ENCODE results near the gene GGNBP2. TPM values are rescaled to one million over a fixed set of nuclear protein-coding genes. Genes with fewer than 3 reads are reported as not detected.
"Not testable (repeated sequence)": the region's sequence is repeated elsewhere in the genome, so short reads cannot be mapped to it uniquely, and the experiment has no call there.

Gene GGNBP2, protein sequence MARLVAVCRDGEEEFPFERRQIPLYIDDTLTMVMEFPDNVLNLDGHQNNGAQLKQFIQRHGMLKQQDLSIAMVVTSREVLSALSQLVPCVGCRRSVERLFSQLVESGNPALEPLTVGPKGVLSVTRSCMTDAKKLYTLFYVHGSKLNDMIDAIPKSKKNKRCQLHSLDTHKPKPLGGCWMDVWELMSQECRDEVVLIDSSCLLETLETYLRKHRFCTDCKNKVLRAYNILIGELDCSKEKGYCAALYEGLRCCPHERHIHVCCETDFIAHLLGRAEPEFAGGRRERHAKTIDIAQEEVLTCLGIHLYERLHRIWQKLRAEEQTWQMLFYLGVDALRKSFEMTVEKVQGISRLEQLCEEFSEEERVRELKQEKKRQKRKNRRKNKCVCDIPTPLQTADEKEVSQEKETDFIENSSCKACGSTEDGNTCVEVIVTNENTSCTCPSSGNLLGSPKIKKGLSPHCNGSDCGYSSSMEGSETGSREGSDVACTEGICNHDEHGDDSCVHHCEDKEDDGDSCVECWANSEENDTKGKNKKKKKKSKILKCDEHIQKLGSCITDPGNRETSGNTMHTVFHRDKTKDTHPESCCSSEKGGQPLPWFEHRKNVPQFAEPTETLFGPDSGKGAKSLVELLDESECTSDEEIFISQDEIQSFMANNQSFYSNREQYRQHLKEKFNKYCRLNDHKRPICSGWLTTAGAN
- 48.5 and 58.9 TPM in 2 replicates for total RNA-seq (2014; rRNA removed; shearing (Covaris generic))

- peak; percentile 88 for DNase-seq (ENCODE audit: low read depth)
These were observed at the start of gene GGNBP2 for GRCh38 chr17:36544307-36545076. GGNBP2 (plus strand) TSS chr17:36544919; CDS start chr17:36545725, 806 bp downstream.

DNA sequence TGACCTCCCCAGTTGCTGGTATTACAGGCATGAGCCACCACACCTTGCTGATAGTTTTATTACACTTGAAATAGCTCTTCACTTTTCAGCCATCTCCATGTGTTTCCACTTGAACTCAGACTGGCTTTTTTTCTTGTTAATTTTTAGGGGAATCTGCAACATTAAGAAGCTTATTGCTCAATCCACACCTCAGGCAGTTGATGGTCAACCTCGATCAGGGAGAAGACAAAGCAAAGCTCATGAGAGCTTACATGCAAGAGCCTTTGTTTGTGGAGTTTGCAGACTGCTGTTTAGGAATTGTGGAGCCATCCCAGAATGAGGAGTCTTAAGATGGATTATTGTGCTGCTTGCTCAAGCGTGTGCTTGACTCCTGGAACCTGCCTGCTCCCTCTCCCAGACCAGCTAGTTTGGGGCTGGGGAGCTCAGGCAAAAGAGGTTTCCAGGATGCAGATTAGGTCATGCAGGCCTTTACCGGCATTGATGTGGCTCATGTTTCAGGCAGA is 49.6 kb upstream of the GGNBP2 start:
- no peak for DNase-seq (ENCODE audit: low read depth)

DNA sequence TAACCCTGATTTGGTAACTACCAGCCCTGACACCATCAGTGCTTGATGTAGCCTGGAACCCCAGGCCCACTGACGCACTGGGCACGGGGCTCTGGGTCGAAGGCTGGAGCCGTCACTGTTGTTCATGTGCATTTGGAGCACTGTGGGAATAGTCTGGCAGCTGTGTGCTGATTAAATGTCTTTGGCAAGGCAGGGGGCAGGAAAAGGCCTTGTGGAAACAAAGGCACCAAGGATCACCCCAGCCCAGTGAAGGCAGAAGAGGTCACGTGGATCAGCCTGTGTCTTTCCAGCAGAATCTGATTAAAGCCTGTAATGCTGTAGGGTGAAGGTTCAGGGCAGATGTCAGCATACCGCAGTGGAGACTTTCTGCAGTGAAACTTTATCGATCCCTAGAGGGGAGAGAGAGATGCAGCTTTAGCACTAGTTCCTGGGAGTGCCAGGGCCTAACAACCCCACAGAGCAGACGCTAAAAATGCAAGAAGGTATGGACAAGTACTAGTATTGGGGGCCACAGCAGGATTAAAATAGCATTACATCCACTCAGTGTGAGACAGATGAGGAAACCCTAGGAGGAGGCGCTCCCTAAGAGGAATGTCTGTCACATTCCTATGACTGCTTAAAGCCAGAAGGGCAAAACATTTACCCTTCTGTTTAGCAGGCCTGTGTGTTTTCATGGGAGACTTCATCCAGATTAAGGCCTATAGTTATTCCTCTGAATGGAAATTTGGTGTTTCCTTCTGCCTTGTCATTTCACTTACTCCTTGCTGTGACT is 48.5 kb upstream of the GGNBP2 start:
- no peak for DNase-seq (ENCODE audit: low read depth)

DNA sequence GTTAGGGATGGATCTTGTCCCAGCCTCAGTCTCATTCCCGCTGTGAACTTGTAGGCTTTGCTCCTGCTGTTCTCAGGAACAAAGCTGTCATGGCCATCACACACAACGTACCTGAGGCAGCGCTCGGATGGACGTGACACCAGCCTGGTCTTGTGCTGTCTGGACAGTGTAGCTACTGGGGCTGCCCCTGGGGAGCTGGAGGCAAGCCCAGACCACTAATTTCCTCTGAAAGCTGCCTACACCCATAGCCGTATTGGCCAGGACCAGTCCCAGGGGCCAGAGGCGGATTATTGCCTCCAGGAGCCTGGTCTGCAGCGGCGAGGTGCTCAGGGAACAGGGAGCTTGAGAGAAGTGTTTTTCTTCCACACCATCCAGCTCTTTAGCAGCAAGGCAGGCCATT is 46.6 kb upstream of the GGNBP2 start:
- no peak for DNase-seq (ENCODE audit: low read depth)

DNA sequence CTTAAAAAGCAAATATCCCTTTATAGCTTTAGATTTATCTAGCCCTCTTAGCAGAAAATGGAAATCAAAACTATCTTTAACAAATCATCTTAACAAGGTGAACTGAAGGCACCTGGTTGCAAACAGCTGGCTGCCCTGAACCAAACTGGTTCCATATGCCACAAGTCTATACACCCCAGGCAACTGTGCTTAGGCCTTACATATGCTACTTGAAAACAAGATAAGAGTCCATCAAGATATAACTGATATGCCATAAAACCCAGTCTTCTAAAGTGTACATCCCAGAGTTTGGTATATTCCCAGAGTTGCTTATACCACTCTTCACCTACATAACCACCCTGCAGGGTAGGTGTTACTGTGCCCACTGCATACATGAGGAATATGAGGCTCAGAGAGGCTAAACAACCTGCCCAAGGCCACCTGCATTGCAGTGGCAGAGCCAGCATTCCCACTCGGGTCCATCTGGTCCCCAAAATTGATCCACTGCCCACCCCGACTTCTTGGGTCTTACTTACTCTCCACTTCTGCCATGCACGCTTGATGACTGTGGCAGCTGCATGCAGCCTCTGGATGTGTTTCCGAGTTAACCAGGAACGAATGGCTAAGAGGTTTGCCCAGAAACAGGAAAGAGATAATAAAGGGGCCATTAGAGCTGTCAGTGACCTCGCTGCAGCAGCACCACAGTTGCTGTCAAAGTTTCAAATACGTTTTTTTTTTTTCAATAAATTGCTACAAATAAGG is 46.0 kb upstream of the GGNBP2 start:
- DNase-seq (ENCODE audit: low read depth), result no peak

DNA sequence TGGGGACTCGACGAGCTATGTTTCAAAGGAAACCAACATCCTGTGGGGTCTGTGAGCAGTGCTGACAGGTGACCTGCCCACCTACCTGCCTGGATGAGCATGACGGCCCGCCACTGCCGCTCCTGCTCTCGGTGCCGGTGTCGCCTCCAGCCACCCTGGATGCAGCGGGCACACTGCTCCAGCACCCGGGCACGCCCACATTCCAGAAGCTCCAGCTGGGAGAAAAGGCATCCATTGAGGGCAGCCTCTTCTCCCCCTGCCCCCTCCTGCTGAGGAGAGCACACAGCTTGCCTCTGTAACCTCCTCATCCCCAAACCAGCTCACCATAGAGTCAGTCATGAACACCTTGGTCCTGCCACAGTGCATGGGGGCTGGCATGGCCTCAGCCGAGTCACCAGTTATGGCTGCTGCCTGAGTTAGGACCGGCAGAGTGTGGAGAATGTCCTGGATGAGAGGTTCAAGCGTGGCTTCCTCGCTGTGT is 43.9 kb upstream of the GGNBP2 start:
- DNase-seq (ENCODE audit: low read depth), result no peak

DNA sequence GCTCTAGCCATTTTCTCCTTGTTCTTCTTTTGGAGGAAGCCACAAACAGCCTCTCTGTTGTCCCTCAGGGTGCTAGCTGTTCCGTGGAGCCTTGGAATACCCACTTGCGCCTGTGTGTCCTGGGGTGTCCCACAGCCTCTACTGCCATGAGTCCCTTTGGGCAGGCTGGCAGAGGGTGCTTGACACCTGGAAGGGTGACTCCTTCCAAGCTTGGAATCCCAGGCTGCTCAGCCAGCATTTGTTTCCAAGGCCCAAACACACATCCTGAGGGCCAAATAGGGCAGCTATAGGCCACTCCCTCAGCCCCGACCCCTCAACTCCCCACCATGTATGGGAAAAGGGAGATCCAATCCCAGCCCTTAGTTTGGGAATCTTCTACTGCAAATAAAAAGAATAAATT is 43.4 kb upstream of the GGNBP2 start:
- DNase-seq (ENCODE audit: low read depth), result no peak

GRCh38 chr17:36501963-36502362 is 42.8 kb upstream of the GGNBP2 start:
- no peak for DNase-seq (ENCODE audit: low read depth)

DNA sequence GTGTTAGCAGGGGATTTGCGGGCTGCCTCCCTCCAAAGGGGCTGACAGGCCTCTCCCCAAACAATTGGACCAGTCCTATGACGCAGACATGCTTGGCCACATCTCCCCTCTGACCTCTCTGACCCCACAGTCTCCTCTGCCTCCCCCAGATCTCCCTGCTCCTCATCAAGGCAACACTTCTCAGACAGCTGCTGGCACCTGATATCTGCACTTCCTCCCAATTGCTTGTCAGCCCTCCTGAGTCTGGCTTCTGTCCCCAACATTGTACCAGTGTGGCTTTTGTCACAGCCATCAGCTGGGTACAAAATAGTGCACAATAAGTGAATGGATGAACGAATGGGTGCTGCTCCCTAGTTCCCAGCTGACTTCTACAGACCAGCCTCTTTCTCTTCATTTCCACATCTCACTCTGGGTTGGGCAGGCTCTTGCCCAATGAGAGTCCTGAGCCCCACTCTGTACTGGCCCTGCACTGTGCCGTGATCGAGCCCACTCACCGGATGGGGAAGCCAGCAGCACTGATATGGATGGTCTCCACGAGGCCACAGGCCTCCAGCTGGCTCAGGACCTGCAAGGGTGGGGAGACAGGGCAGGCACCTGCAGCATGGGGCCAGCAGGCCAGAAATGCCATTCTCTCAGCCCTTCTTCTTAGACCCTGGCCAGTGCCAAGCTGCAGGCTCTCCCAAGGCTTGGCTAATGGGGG is 41.1 kb upstream of the GGNBP2 start:
- no peak for DNase-seq (ENCODE audit: low read depth)

- no peak for DNase-seq (ENCODE audit: low read depth)
These were observed 40.6 kb upstream of the GGNBP2 start for GRCh38 chr17:36504156-36504545.

- no peak for DNase-seq (ENCODE audit: low read depth)
These were observed 39.5 kb upstream of the GGNBP2 start for GRCh38 chr17:36505171-36505570.

GRCh38 chr17:36506249-36506826 is 38.4 kb upstream of the GGNBP2 start:
- DNase-seq (ENCODE audit: low read depth), result no peak

DNA sequence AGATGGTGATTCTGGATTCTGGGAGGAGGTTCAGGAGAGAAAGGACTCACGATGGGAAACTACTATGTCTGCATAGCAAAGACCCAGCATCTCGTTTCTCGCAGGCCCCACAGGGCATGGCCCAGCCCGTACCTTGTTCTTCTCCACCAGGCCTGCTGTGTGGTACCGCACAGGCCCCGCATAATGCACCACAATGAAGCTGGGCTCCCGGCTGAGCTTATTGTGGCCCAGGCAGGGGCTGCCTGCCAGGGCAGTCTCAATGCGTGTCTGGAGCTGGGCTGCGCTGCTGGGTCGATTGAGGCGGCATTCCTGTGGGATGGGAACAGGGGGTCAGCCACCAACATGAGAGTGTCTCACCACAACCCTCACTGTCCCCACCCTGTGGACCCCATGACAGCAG is 37.9 kb upstream of the GGNBP2 start:
- no peak for DNase-seq (ENCODE audit: low read depth)

DNA sequence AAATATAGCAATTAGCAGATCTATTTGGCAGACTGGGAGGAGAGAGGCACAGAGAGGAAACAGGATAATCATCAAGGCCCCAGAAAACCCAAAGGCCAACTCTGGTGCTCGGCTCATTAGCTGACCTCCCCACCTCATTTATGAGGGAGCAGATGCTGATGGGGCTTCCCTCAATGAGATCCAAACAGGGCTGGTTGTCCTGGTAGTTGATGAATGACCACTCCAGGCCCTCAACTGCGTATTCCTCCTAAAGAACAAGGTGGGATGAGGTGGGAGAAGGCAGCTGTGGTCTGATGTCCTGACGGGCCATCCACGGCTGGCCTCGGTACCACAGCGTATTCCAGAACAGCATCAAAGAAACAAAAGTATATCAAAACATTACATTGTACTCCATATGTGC is 37.5 kb upstream of the GGNBP2 start:
- no peak for DNase-seq (ENCODE audit: low read depth)

DNA sequence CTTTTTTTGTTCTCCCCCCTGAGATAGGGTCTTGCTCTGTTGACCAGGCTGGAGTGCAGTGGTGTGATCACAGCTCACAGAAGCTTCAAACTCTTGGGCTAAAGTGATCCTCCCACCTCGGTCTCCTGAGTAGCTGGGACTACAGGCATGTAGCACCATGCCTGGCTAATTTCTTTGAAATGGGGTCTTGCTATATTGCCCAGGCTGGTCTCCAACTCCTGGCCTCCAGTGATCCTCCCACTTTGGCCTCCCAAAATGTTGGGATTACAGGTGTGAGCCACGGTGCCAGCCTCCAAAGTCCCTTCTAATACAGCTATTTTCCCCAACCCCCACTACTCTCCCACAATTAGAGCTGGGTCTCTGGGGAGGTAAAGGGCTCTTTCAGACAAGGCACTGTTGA is 36.3 kb upstream of the GGNBP2 start:
- DNase-seq (ENCODE audit: low read depth), result not testable (repeated sequence)

DNA sequence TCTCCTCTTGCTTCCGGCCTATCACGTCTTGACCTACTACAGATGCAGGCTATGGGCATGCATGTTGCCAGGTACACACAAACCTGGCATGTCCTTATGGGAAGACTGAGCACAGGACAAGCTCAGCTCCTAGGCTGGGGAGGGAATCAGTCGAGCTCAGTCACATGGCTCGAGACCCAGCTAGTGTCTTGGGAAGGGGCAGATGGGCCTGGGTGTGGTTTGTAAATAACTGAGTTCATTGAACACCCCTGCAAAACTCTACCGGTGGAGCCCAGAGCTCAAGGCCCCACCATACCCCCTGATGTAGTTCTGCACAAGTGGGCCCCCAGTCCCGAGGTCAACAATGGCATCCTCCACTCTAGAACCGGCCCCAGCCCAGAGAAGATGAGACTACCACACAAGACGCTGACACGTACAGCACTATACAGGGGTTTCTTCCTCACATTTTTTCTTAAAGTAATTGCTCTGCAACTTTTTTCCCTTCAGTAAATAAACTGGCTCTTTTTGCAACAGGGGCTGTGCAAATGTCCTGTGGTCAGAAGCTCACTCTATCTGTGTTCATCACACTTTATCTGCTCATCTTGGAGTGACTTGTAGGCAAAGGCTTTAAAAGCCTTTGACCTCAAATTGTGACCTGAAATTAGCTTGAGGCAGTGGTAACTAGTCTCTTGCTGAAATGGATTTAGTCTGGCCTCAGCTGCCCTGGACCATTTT is 35.3 kb upstream of the GGNBP2 start:
- DNase-seq (ENCODE audit: low read depth), result no peak

GRCh38 chr17:36510636-36511035 is 34.1 kb upstream of the GGNBP2 start:
- DNase-seq (ENCODE audit: low read depth), result no peak

DNA sequence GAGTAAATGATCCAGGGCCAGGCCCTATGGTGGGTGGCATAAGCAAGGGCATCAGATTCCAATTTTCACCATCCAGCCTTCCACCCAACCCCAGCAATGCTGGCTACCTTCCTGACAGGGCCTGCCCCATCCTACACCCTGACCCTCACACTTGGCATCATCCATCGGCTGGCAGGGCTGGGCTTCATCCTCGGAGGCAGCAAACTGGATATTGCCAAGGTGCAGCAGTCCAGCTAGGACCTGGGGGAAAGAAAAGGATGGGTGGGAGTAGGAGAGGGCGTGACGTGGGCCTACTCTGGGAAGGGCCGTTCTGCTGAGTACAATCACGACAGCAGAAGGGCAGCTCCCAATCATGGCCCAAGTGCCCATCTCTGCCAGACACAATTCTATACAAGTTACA is 33.5 kb upstream of the GGNBP2 start:
- no peak for DNase-seq (ENCODE audit: low read depth)

- no peak for DNase-seq (ENCODE audit: low read depth)
These were observed 32.1 kb upstream of the GGNBP2 start for GRCh38 chr17:36512641-36513040.
